ENCODE measurements around the gene MRPL37. TPM values are rescaled to one million over a fixed set of nuclear protein-coding genes. Genes with fewer than 3 reads are reported as not detected.
"Not testable (repeated sequence)": the region's sequence is repeated elsewhere in the genome, so short reads cannot be mapped to it uniquely, and the experiment has no call there.

MRPL37 gene
- polyA plus RNA-seq, 1 donor from 2014 or later = 56.2 TPM

GRCh38 chr1:54188291-54188690 lies 11.7 kb upstream of the MRPL37 start:
- Mint-ChIP-seq H3K4me1 (no peaks in the 10 kb centered on the region), H3K27me3 (no peaks in the 10 kb centered on the region), H3K9me3 (no peaks in the 10 kb centered on the region), H3K4me3 (no peak overlapping the region), H3K36me3 (peaks cover 13% of the 10 kb centered on the region), H3K27ac (peak overlapping the region in 1 of 3 donors; percentile 54)

- Mint-ChIP-seq H3K36me3 (peaks cover 13% of the 10 kb centered on the region), H3K27me3 (no peaks in the 10 kb centered on the region), H3K4me1 (no peaks in the 10 kb centered on the region), H3K4me3 (no peak overlapping the region), H3K9me3 (no peaks in the 10 kb centered on the region), H3K27ac (no peak overlapping the region)
Observed at GRCh38 chr1:54190526-54190925, 9.4 kb upstream of the MRPL37 start.

- peaks cover 6% of the 10 kb centered on the region for H3K36me3 Mint-ChIP-seq
- H3K4me3 Mint-ChIP-seq = no peak overlapping the region
- peaks cover 0 to under 1% (median 0%) of the 10 kb centered on the region in 3 donors for H3K4me1 Mint-ChIP-seq
- H3K27me3 Mint-ChIP-seq = no peaks in the 10 kb centered on the region
- no peaks in the 10 kb centered on the region for H3K9me3 Mint-ChIP-seq
- H3K27ac Mint-ChIP-seq = no peak overlapping the region
Observed at GRCh38 chr1:54191525-54191924, 8.4 kb upstream of the MRPL37 start.

DNA sequence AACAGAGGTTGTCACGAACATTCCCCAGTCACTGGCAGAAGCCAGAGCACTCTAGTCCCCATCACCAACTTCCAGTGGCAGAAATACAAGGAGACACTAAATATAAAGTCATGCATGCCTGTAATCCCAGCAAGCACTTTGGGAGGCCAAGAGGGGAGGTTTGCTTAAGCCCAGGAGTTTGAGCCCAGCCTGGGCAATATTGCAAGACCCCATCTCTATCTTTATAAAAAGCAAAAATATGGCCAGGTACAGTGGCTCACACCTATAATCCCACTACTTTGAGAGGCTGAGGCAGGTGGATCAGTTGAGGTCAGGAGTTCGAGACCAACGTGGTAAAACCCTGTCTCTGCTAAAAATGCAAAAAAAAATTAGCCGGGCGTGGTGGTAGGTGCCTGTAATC lies 6.5 kb upstream of the MRPL37 start:
- Mint-ChIP-seq H3K27me3 (no peaks in the 10 kb centered on the region), H3K4me3 (no peak overlapping the region), H3K36me3 (peaks cover 2% of the 10 kb centered on the region), H3K4me1 (peaks cover 0 to 5% (median 2%) of the 10 kb centered on the region in 3 donors), H3K27ac (no peak overlapping the region), H3K9me3 (no peaks in the 10 kb centered on the region)

DNA sequence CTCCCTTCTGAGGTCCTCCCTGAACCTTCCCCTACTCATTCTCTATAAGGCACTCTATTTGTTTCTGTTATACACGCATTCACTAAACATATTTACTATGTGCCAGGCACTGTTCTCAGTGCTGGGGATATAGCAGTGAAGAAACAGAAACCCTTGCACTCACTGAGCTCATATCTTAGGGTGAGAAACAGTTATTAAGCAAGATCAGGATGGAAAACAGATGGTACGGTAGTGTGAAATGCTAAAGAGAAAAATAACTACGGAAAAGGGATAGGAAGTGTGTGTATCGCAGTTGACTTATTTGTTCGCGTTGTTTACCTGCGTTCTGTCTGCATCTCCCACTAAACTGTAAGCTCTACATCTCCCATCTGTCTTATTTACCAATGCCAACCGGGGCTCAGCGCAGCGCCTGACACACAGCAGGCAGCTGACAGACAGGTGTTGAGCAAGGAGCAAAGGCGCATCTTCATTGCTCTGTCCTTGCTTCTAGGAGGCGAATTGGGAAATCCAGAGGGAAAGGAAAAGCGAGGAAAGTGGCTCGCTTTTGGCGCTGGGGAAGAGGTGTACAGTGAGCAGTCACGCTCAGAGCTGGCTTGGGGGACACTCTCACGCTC lies 709 bp upstream of the MRPL37 start:
- H3K27ac Mint-ChIP-seq = peak overlapping the region; percentile 20 to 92 (median 80)
- no peaks in the 10 kb centered on the region for H3K9me3 Mint-ChIP-seq
- H3K36me3 Mint-ChIP-seq = peaks cover 2% of the 10 kb centered on the region
- H3K4me3 Mint-ChIP-seq = peak overlapping the region; percentile 90 to 99 (median 95)
- peaks cover 24 to 31% (median 30%) of the 10 kb centered on the region in 3 donors for H3K4me1 Mint-ChIP-seq
- H3K27me3 Mint-ChIP-seq = no peaks in the 10 kb centered on the region

- peaks cover 2% of the 10 kb centered on the region for H3K36me3 Mint-ChIP-seq
- H3K27me3 Mint-ChIP-seq = no peaks in the 10 kb centered on the region
- H3K27ac Mint-ChIP-seq = peak overlapping the region; percentile 20 to 92 (median 80)
- peak overlapping the region; percentile 90 to 99 (median 95) for H3K4me3 Mint-ChIP-seq
- H3K9me3 Mint-ChIP-seq = no peaks in the 10 kb centered on the region
- H3K4me1 Mint-ChIP-seq = peaks cover 24 to 31% (median 30%) of the 10 kb centered on the region in 3 donors
Observed at GRCh38 chr1:54200519-54200997, 591 bp downstream of the MRPL37 start.

DNA sequence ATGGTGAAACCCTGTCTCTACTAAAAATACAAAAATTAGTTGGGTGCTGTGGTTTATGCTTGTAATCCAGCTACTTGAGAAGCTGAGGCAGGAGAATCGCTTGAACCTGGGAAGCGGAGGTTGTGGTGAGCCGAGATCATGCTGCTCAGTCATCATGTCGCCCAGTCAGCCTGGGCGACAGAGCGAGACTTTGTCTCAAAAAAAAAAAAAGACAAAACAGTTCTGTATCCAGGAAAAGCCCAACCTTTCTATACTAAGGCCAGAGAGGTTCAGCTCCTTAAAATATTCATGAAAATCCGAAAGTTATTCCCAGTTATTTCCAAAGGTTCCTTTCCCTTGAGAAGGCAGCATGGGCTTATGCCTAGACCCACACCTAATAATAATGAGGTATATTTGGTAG lies 4.2 kb downstream of the MRPL37 start:
- Mint-ChIP-seq H3K27ac (no peak overlapping the region), H3K9me3 (no peaks in the 10 kb centered on the region), H3K36me3 (peaks cover 2% of the 10 kb centered on the region), H3K4me3 (peak overlapping the region in 1 of 4 donors; percentile 25), H3K27me3 (no peaks in the 10 kb centered on the region), H3K4me1 (peaks cover 18 to 28% (median 22%) of the 10 kb centered on the region in 3 donors)

GRCh38 chr1:54207287-54207686 lies 7.3 kb downstream of the MRPL37 start:
- peaks cover 2% of the 10 kb centered on the region for H3K36me3 Mint-ChIP-seq
- peak overlapping the region in 1 of 3 donors; percentile 5 for H3K27ac Mint-ChIP-seq
- peaks cover 4 to 8% (median 6%) of the 10 kb centered on the region in 3 donors for H3K4me1 Mint-ChIP-seq
- no peaks in the 10 kb centered on the region for H3K27me3 Mint-ChIP-seq
- H3K9me3 Mint-ChIP-seq = no peaks in the 10 kb centered on the region
- peak overlapping the region in 1 of 4 donors; percentile 12 for H3K4me3 Mint-ChIP-seq

DNA sequence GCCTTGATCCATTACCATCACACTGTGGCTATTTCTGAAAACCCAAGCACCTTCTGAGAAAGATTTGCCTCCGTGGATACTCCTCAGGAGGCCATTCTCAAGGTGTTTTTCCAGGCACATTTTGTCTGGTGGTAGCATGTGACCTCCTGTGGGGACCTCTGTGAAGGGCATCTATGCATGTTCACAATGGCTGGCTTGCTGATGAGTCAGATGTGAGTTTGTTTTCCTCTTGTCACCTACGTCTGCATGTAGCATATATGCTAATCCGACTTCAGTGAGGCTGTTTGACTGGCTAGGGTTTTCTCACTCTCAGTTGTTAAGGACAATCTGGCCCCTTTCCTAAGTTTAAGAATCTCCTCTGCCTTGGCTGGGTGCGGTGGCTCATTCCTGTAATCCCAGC lies 7.9 kb downstream of the MRPL37 start:
- H3K4me1 Mint-ChIP-seq, H3K9me3 Mint-ChIP-seq, H3K27me3 Mint-ChIP-seq: not testable (repeated sequence)

GRCh38 chr1:54212872-54213271 lies 12.9 kb downstream of the MRPL37 start:
- Mint-ChIP-seq H3K9me3 (no peaks in the 10 kb centered on the region), H3K4me1 (peaks cover 0 to 3% (median 0%) of the 10 kb centered on the region in 3 donors), H3K36me3 (peaks cover 8% of the 10 kb centered on the region), H3K4me3 (no peak overlapping the region), H3K27ac (no peak overlapping the region), H3K27me3 (no peaks in the 10 kb centered on the region)

More for the DNA sequence above, 7.9 kb downstream of the MRPL37 start:
- H3K27ac Mint-ChIP-seq = peak overlapping the region in 1 of 3 donors; percentile 5
- not testable (repeated sequence) for H3K4me3 Mint-ChIP-seq, H3K36me3 Mint-ChIP-seq

GRCh38 chr1:54215523-54215922 lies 15.6 kb downstream of the MRPL37 start:
- Mint-ChIP-seq H3K4me1 (peaks cover 0 to 3% (median 0%) of the 10 kb centered on the region in 3 donors), H3K27me3 (no peaks in the 10 kb centered on the region), H3K27ac (no peak overlapping the region), H3K4me3 (no peak overlapping the region), H3K36me3 (peaks cover 8% of the 10 kb centered on the region), H3K9me3 (no peaks in the 10 kb centered on the region)

DNA sequence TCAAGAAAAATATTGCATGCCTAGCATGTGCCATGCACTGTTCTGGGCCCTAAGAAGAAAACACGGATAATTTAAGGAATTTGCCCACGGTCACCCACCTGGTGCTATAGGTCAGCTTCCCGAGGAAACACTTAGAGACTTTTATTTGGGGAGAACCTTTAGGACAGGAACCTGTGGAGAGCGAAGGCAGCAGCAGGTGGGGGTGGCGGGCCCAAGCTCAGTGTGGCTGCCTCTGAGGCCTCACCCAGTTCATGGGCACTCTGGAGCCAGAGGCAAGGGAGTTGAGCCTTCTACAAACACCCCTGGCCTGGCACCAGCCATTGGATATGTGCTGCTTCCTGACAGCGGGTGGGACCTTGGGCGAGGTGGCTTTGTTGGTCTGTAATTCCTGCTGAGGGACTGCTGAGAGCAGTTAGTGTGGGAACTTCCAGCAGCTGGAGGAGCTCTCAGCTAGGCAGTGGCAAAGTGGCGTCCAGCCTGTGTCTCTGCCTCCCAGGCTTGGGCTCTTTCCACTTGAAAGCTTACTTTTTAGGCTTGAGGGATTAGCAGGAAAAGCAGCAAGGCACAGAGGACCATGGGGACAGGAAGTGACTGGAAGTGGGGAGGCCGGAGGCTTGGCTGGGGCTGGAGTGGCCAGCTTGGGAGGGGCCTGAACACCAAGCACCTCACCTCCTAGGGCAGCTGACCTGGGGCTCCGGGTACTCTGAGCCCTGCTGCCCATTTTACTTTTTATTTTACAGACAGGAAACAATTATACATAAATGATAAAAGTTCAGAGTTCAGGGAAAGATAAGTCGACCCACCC lies 19.1 kb downstream of the MRPL37 start:
- H3K4me1 Mint-ChIP-seq = peaks cover 0 to 3% (median 0%) of the 10 kb centered on the region in 3 donors
- H3K36me3 Mint-ChIP-seq = peaks cover 6% of the 10 kb centered on the region
- H3K27me3 Mint-ChIP-seq = no peaks in the 10 kb centered on the region
- H3K4me3 Mint-ChIP-seq = no peak overlapping the region
- H3K9me3 Mint-ChIP-seq = no peaks in the 10 kb centered on the region
- H3K27ac Mint-ChIP-seq = peak overlapping the region in 1 of 3 donors; percentile 65

- Mint-ChIP-seq H3K36me3 (peaks cover 6% of the 10 kb centered on the region), H3K9me3 (no peaks in the 10 kb centered on the region), H3K27ac (no peak overlapping the region), H3K4me1 (peaks cover 0 to 3% (median 0%) of the 10 kb centered on the region in 3 donors), H3K4me3 (no peak overlapping the region), H3K27me3 (no peaks in the 10 kb centered on the region)
Observed at GRCh38 chr1:54219688-54220003, 19.7 kb downstream of the MRPL37 start.

DNA sequence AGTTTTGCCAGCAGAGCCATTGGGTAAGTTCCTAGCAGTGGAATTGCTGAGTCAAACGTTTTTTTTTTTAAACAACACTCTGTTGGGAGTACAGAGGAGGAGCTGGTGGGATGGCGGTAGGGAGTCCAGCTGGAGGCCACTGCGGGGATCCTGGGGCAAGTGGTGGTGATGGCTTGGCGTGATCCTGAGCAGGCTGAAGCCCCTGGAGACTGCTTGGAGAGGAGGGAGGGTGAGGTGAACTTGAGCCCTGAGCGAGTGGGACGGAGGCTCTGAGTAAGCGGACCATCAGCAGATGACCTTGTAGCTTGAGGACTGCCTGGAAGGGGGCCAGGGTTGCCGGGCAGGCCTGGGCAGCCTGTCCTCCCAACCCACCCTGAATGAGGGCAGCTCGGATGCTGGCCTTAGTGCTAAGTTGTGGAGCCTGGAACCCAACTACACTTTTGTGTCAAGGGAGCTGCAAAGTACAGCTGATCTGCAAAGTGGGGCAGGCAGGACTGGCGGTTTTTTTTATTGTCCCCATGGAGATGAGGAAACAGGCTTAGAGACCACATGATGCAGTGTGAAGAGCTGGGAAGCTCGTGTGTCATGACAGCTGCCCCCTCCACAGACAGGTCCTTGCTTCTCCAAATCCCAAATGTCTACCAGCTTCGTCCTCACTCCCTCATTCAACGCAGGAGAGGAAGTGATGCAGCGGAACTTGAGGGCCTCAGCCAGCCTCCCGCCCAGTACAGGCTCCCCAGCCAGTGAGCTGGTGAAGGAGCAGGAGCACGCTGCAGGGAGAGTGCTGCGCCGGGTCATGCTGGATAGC lies 20.2 kb downstream of the MRPL37 start:
- Mint-ChIP-seq H3K4me3 (no peak overlapping the region), H3K27me3 (no peaks in the 10 kb centered on the region), H3K36me3 (peaks cover 6% of the 10 kb centered on the region), H3K9me3 (no peaks in the 10 kb centered on the region), H3K4me1 (peaks cover 0 to 3% (median 0%) of the 10 kb centered on the region in 3 donors), H3K27ac (no peak overlapping the region)
